Stimulated activated naive CD8-positive, alpha-beta T cell treated with anti-CD3 and anti-CD28 coated beads, Interleukin-15, Interleukin-2, amounts not matched to agents 100 U/mL and 50 U/mL, for 24 hours (primary cell): ENCODE data around the gene PBLD.

Source experiments
- ATAC-seq: fragments of 150-1000 bp; cut with Tn5 transposase; one replicate; pipeline ENCODE4 v1.10.0; 2021
- DNase-seq: peaks from one replicate; pipeline ENCODE4 v3.0.0; 2021

The PBLD gene

DNA sequence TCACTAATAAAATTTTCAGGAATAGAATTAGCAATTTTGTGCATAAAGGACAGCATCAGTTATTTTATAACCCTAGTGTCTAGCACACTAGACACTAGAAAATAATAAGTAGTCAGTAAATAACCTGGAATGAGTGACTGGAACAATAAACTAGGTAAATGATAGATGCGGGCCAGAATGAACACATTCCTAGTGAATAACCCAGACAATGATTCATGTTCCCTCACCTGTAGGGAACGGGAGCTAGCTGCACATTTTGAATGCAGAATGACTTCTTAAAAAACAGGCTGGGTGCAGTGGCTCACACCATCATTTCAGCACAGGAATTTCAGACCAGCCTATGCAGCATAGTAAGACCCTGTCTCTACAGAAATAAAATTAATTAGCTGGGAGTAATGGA is 97.6 kb downstream of the PBLD start:
- no peak for DNase-seq
- ATAC-seq = no peak

DNA sequence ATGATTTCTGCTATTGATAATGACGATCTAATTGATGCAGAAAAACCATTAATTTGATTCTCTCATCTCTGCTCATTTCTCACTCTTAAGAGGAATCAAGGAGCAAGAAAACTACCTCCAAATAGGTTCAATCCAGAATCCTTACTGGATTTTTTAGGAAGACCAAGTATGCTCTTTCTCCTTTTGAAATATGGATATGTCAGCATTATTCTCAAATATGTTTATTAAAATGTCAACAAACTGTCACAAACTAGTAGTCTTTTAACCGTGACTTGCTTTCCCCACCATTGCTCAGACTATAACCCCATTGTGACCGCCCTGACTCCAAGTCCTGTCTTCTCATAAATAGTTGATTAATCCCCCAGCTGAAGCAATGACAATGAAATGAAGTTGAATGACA is 99.7 kb downstream of the PBLD start:
- DNase-seq (no peak), ATAC-seq (no peak)
